LNCaP clone FGC (cell line): ENCODE results near the gene TUBB4A.
A peak's percentile ranks its signal among the peaks of the same experiment; 100 is the strongest.

ENCODE experiments used
- DNase-seq: peaks from one replicate; pipeline ENCODE4 v3.0.0-alpha.2; 2011; ENCODE audit warnings: low read depth
- H3K4me3 ChIP-seq: 2 replicates; pipeline ENCODE4 v1.5.1; 2011; ENCODE audit warnings: mild to moderate bottlenecking, low read depth, low read length, control low read depth
- CTCF ChIP-seq: IDR thresholded peaks from 2 replicates; pipeline ENCODE4 v1.5.1; 2012; ENCODE audit warnings: mild to moderate bottlenecking; ENCODE audit not compliant: control insufficient read depth, insufficient read depth; ENCODE audit errors: extremely low read depth

TUBB4A gene

DNA sequence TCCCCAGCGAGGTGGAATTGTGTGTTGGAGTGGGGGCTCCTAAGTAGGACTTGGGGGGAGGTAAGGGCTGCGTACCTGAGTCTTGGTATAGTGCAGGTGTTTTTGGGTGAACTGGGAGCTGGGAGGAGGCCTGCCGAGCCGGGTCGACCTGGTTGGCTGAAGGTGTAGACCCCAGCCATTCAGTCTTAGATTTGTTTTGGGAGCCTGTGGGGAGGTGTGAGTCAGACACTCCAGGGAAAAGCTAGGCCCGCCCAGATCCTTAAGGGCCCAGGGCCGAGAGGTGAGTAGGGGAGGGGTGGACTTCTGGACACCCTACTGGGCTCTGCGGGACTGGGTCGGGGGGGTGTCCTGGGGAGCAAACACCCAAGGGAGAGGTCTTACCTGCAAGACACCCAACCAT lies 37.1 kb downstream of the TUBB4A start:
- H3K4me3 ChIP-seq = peak overlapping the region; percentile 91
- DNase-seq = no peak
- TF ChIP-seq CTCF = no peak

- TF ChIP-seq CTCF = no peak
- peak within 1 kb of the TSS; percentile 91 for H3K4me3 ChIP-seq
- DNase-seq = peak; percentile 71
Measured at GRCh38 chr19:6464070-6464873, 37.8 kb downstream of the TUBB4A start, which contains the start of gene CRB3. CRB3 (plus strand) TSS chr19:6464271; CDS start chr19:6464702, 431 bp downstream.

DNA sequence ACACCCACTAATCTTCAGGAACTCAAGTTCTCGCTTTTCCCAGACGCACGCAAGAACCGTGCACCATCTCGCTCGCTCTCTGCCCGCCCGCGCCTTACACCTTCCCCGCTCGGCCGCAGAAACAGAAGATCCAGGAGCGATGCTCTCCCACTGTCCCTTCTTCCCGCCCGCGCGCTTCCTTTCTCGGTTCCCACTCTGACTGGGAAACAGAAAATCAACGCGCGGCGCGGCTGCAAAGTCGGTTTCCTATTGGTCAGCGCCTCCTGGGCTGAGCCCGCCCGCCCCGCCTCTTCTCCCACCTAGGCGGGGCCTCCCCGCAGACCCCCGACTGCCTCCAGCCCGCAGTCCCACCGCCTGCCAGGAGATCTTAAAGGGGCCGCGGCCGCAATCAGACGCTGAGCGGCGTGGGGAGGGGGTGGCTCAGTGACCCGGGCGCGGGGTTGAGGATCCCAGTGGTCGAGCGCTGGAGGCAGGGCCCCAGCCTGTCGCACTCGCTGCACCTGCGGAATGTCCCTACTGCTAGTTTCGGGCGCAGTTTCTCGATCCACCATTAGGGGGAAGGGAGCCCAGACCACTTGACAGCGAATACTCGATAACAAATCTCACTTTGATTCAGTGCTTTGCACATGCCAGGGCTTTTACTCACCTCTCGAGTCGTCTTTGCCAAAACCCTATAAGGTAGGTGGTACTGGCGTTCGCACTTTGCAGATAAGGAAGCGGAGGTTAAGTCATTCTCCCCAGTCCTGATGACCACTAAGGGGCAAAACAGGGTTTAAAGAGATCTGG lies 41.8 kb downstream of the TUBB4A start:
- peak; percentile 43 for TF ChIP-seq CTCF
- peak overlapping the region; percentile 79 for H3K4me3 ChIP-seq
- peak; percentile 92 for DNase-seq

- peak; percentile 50 for DNase-seq
- peak within 1 kb of the TSS; percentile 79 for H3K4me3 ChIP-seq
- no peak for TF ChIP-seq CTCF
Measured at GRCh38 chr19:6459262-6460098, 42.6 kb downstream of the TUBB4A start, which contains the start of gene SLC25A23. SLC25A23 (minus strand) TSS chr19:6459792; CDS start chr19:6459628, 164 bp downstream.

DNA sequence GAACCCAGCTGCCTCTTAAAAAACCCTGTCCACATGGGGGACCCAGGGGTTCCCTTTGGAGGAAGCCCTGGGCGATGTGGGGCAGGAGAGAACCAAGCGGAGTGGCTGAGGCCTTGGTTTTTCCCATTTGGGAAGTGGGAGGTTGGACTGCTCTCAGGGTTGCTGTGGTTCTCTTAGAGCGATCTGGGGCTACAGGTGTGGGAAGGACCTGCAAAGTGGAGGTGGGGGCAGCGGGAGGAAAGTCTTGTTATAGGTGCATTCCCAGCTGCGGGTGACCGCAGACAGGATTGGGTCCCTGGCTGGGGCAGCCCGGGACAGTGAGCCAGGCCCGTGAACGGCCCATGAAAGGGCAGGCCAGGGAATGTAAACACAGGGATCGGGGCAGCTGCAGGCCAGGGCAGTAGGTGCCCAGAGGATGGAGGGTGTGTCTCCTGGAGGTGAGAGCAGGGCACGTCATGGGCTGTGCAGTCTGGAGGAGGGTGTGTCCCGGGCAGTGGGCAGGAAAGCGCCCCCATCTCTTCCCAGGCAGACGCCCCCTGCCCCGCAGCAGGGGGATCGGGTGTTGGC lies 43.3 kb downstream of the TUBB4A start:
- H3K4me3 ChIP-seq = peak overlapping the region; percentile 79
- no peak for DNase-seq
- no peak for TF ChIP-seq CTCF
